Testis (tissue), 2 donors: ENCODE results near the gene ARHGDIG.

Experiments used
- CTCF ChIP-seq, 3 experiments: fragments of 450-650 bp in 2 of 3; fragments of 200-600 bp in 1 of 3; sonication (generic) in 1 of 3; IDR thresholded peaks; one replicate each; pipeline ENCODE4 v1.5.1; 2016 to 2019; ENCODE audit warnings: antibody characterized with exemption in 3 of 3, mild to moderate bottlenecking in 2 of 3, moderate library complexity in 1 of 3
- POLR2A ChIP-seq: fragments of 450-650 bp; IDR thresholded peaks from one replicate; pipeline ENCODE4 v1.6.1; 2017; ENCODE audit warnings: antibody characterized with exemption, mild to moderate bottlenecking, moderate library complexity

DNA sequence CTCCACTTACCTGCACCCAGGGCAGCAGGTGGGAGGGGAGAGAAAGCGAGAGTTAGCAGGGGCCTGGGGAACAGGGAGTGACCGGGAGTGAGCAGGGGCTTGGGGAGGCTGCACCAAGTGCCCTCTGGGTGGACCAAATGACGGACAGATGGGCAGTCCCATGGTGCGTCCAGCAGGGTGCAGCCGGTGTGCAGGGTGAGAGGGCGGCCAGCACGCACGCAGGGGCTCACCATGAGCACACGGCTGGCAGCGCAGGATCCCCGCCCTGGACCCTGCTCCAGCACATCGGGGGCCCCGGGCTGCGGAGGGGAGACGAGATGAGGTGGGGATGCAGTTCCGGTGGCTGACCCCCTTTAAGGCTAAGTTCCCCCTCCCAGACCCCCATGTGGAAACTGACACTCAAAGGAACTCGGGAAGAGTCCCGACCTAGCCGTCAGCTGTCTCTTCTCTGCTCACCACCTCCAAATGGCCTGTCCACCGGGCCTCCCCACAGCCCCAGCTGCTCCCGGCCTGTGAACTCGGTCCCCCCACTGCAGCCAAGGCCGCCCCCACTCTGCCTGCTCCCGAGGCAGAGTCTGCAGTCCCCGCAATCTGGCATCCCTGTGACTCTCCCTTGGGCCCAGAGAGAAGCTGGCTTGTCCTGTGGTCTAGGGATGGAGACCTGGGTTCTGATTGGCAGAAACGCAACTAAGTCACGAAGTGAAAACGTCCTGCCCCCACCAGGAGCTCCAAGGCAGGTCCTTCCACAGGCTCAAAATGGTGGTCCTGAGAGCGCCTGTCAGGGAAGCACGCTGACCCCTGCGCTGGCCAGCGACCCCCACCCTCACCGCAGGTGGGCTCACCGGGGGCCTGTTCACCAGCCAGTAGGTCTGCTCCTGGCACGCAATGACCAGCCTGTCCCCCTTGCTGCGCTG, 7.5 kb upstream of the ARHGDIG start:
- TF ChIP-seq CTCF (IDR thresholded peaks at IDR 0.05) (no peak), POLR2A (no peak)
